ENCODE measurements around the gene SRPK2.
"Not testable (repeated sequence)": the region's sequence is repeated elsewhere in the genome, so short reads cannot be mapped to it uniquely, and the experiment has no call there.

SRPK2 gene

DNA sequence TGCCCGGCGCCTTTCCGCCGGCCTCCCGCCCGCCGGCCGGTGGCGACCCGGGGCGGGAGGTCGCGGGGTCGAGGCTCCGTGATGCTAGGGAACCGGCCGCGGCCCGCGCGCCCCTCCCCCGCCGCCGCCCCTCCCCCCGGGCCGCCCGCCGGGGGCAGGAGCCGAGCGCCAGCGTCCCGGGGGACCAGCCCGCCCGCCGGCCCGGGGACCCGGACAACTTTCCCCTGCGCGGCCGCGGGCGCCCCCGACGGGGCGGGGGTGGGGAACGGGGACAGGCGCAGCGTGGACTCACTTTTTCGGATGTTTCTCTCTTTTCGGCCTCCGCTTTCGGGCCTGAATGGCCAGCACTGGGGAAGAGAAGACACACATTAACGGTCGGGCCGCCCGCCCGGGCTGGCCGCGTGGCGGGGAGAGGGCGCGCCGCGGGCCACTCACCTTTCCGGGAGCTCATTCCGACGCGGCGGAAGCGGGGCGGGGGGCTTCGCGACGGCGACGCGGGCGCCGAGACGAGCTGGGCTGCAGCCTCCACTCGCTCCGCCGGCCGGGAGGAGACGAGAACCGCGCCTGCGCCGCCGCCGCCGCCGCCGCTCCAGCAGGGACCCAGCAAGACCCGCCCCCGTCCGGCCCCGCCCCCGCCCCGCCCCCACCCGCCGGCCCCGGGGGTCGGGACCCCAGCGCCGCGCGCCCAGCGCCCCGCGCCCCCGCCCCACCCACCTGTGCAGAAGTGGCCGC, at the start of gene SRPK2:
TSS of gene SRPK2 (minus strand) at position 566 of the 732 bp plus-strand sequence.
- DNase-seq (ENCODE audit: low read depth): no peak

DNA sequence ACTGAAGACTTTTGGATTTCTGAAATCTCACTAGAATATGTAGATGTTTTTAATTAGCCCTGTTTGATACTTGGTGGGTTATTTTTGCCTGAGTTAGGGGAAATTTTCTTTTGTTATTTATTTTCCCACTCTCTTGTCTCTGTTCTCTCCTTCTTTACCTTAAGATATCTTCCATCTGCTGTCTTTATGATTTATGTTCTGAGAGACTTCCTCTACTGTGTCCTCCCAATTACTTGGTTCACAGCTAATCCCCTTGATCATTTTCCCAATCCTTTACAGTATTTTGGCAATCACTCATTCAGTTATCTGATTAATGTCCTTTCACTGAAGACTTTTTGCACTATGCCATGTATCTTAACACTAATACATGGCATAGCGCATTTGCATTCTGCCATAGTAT, 49.5 kb upstream of the SRPK2 start:
- no peak for DNase-seq (ENCODE audit: low read depth)

GRCh38 chr7:105437356-105437755, 48.6 kb upstream of the SRPK2 start:
- not testable (repeated sequence) for DNase-seq (ENCODE audit: low read depth)

DNA sequence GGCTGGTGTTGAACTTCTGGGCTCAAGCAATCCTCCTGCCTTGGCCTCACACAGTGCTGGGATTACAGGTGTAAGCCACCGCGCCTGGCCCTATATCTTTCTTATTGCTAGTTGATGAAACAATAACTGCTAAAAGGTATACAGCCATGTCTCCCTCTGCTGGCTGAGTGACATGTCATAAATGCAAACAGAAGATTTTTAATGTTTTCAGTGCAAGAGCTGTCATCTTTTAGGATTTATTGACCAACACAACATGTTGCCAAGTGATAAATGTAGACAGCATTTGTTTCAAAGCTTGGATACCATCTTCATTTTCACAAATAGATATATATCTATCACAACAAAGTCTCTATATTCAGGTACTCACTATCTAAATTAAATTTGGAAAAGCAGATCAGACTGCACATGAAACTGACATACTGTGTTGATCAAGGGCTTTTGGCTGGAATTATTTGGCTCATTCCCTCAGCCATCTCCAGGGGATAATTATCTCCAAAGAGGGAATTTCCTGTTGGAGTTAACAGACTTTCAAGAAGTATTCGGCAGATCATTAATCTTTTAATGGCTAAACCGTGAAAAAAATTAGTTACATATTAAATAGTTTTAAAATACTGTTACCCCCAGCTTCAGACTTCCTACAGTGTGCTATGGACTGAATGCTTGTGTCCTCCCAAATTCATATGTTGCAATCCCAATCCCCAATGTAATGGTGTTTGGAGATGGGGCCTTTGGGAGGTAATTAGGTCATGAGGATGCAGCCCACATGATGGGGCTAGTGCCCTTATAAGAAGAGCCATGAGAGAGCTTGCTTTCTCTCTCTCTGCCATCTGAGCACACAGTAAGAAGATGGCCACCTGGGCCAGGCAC, 41.3 kb upstream of the SRPK2 start:
- no peak for DNase-seq (ENCODE audit: low read depth)

- no peak for DNase-seq (ENCODE audit: low read depth)
These were observed 38.0 kb upstream of the SRPK2 start for GRCh38 chr7:105426606-105427146.

GRCh38 chr7:105423987-105424386, 35.3 kb upstream of the SRPK2 start:
- DNase-seq (ENCODE audit: low read depth): no peak

- DNase-seq (ENCODE audit: low read depth): no peak
These were observed 25.2 kb upstream of the SRPK2 start for GRCh38 chr7:105413887-105414437.

GRCh38 chr7:105410774-105411173, 22.1 kb upstream of the SRPK2 start:
- DNase-seq (ENCODE audit: low read depth): not testable (repeated sequence)

GRCh38 chr7:105409775-105410174, 21.1 kb upstream of the SRPK2 start:
- not testable (repeated sequence) for DNase-seq (ENCODE audit: low read depth)

DNA sequence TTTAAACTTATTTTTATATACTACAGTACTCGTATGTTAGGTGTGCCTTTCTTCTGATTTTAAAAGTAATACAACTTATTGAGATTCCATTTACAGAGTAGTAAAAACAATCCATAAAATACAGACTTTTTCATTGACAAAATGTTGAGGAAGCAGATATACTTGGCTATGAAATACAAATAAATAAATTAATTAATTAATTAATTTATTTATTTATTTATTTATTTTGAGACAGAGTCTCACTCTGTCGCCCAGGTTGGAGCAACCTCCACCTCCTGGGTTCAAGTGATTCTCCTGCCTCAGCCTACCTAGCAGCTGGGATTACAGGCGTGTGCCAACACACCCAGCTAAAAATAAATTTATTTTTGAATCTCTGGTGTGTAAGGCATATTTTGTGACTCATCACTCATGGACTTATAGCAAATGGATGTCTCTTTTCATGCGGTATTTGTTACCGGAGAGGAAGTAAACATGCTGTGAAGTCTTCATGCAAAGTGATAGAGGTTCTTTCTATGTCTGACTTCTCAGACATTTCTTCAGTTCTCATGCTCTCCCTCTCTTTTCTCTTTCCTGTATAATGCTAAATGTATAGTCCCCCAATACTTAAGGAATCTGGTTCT, 20.2 kb upstream of the SRPK2 start:
- no peak for DNase-seq (ENCODE audit: low read depth)

GRCh38 chr7:105403128-105403527, 14.4 kb upstream of the SRPK2 start:
- no peak for DNase-seq (ENCODE audit: low read depth)

DNA sequence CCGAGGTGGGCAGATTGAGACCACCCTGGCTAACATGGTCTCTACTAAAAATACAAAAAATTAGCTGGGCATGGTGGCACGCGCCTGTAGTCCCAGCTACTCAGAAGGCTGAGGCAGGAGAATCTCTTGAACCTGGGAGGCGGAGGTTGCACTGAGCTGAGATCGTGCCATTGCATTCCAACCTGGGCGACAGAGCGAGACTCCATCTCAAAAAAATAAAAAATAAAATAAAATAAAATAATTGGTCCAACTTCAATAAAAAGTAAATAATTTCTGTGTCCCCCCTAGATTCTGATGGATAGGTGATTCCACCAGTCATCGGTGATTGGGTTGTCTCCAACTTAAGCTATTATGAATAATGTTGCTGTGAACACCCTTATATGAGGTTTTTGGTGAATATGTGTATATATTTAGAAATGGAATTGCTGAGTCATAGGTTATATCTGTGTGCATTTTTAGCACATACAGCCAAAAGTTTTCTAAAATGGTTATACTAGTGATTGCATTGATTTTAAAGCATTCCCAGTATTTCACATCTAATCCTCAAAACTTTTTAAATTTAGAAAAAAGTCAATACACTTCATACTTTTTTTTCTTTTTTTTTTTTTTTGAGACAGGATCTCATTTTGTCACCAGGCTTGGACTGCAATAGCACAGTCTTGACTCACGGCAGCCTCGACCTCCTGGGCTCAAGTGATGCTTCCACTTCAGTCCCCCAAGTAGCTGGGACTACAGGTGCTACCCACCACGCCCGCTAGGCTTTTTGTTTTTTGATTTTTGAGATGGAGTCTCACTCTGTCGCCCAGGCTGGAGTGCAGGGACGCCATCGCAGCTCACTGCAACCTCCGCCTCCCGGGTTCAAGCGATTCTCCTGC, 13.7 kb upstream of the SRPK2 start:
- no peak for DNase-seq (ENCODE audit: low read depth)

- no peak for DNase-seq (ENCODE audit: low read depth)
These were observed 10.5 kb upstream of the SRPK2 start for GRCh38 chr7:105399043-105399725.

DNA sequence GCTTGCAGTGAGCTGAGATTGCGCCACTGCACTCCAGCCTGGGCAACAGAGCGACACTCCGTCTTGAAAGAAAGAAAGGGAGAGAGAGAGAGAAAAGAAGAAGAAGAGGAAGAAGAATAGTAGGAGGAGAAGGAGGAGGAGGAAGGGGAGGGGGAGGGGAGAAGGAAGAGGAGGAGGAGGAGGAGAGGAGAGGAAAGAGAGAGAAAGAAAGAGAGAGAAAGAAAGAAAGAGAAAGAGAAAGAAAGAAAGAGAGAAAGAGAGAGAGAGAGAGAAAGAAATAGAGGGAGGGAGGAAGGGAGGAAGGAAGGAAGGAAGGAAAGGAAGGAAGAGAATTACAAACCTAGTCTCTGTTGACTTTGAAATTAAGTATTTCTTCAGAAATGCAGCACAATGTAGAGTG, 7.8 kb upstream of the SRPK2 start:
- DNase-seq (ENCODE audit: low read depth): no peak

GRCh38 chr7:105391429-105391828, 2.7 kb upstream of the SRPK2 start:
- DNase-seq (ENCODE audit: low read depth): no peak

GRCh38 chr7:105389889-105390288, 1.2 kb upstream of the SRPK2 start:
- DNase-seq (ENCODE audit: low read depth): no peak

GRCh38 chr7:105389088-105389650, 448 bp upstream of the SRPK2 start:
- DNase-seq (ENCODE audit: low read depth): no peak

GRCh38 chr7:105387508-105388355, 989 bp downstream of the SRPK2 start:
- DNase-seq (ENCODE audit: low read depth): no peak

DNA sequence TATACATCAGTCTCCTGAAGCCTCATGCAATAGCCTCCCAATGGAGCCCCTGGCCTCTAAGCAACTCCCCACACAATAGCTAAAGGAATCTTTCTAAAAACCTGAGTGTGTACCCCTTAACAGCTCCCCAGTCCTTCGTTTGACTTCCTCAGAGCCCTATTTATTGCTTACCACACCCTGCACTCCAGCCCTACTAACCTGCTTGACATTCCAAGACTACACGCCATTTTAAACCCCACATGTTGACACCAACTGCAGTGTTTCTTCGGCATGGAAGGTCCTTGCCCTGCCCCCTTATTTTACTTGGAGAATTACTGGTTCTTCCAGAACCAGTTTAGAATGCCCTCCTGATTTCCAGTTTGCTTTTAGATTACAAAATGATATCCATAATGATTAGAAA, 10.8 kb downstream of the SRPK2 start:
- no peak for DNase-seq (ENCODE audit: low read depth)

Data from HS-5 (cell line).